Activated CD4-positive, alpha-beta memory T cell treated with anti-CD3 and anti-CD28 coated beads for 36 hours (primary cell): Measurements from ENCODE around the gene DBF4B. TPM values are rescaled to one million over a fixed set of nuclear protein-coding genes. Genes with fewer than 3 reads are reported as not detected.

Experiments
- CTCF ChIA-PET: fragments of 350-600 bp; sonication (Branson Sonifier 250); formaldehyde crosslinking; loops from one replicate; lab custom pipeline; 2021; ENCODE audit warnings: antibody characterized with exemption, inconsistent platforms; lab: Charles Lee
- POLR2A ChIA-PET: fragments of 350-600 bp; sonication (Branson Sonifier 250); formaldehyde crosslinking; loops from one replicate; lab custom pipeline; 2021; ENCODE audit warnings: antibody characterized with exemption; lab: Charles Lee
- DNase-seq: peaks from one replicate; pipeline ENCODE4 v3.0.0-alpha.2; 2020
- H3K27ac Mint-ChIP-seq: one replicate; pipeline ENCODE4 v1.8.0; 2021; ENCODE audit warnings: mixed read lengths
- H3K27me3 Mint-ChIP-seq: one replicate; pipeline ENCODE4 v1.8.0; 2021; ENCODE audit warnings: mixed read lengths
- H3K36me3 Mint-ChIP-seq: one replicate; pipeline ENCODE4 v1.8.0; 2021; ENCODE audit warnings: mixed read lengths
- H3K4me1 Mint-ChIP-seq: one replicate; pipeline ENCODE4 v1.8.0; 2021; ENCODE audit warnings: low read depth, mixed read lengths
- H3K4me3 Mint-ChIP-seq: one replicate; pipeline ENCODE4 v1.8.0; 2021; ENCODE audit warnings: mild to moderate bottlenecking, mixed read lengths
- H3K9me3 Mint-ChIP-seq: one replicate; pipeline ENCODE4 v1.8.0; 2021; ENCODE audit warnings: mixed read lengths
- intact Hi-C: fragments of 100-400 bp; cut with micrococcal nuclease; formaldehyde crosslinking; loops from one replicate; pipeline ENCODE4 v1.15.1; 2023
- total RNA-seq, 2 experiments: library from RNA; stranded (reverse); gene quantifications; one replicate each; pipeline ENCODE4 v1.2.3, GENCODE V29; 2021

Gene DBF4B
- total RNA-seq, 2 experiments from 2014 or later, result 25.9 to 27.9 TPM

GRCh38 chr17:44796731-44797130 is 88.3 kb downstream of the DBF4B start:
- Mint-ChIP-seq H3K27ac (no peak overlapping the region), H3K9me3 (no peaks in the 10 kb centered on the region), H3K27me3 (peaks cover 4% of the 10 kb centered on the region), H3K4me1 (peaks cover 4% of the 10 kb centered on the region), H3K4me3 (no peak overlapping the region), H3K36me3 (no peaks in the 10 kb centered on the region)
- POLR2A ChIA-PET, result no interaction called here
- DNase-seq, result no peak
- intact Hi-C loops, result no loop called here
- CTCF ChIA-PET, result no interaction called here

- Mint-ChIP-seq H3K4me1 (peaks cover 4% of the 10 kb centered on the region), H3K9me3 (no peaks in the 10 kb centered on the region), H3K27me3 (peaks cover 4% of the 10 kb centered on the region), H3K4me3 (no peak overlapping the region), H3K27ac (no peak overlapping the region), H3K36me3 (no peaks in the 10 kb centered on the region)
- ChIA-PET CTCF (interaction anchor here (0.9 to 1.0 kb wide), 2 partner anchors 18 to 24 kb away, joined by 3 to 4 read pairs; no protein-coding TSS in a partner anchor), POLR2A (interaction anchor here (0.5 kb wide), 2 partner anchors 35 to 419 kb away, joined by 4 to 5 read pairs; no protein-coding TSS in a partner anchor)
- no peak for DNase-seq
- intact Hi-C loops, result no loop called here
These were observed 89.3 kb downstream of the DBF4B start for GRCh38 chr17:44797802-44798201.

DNA sequence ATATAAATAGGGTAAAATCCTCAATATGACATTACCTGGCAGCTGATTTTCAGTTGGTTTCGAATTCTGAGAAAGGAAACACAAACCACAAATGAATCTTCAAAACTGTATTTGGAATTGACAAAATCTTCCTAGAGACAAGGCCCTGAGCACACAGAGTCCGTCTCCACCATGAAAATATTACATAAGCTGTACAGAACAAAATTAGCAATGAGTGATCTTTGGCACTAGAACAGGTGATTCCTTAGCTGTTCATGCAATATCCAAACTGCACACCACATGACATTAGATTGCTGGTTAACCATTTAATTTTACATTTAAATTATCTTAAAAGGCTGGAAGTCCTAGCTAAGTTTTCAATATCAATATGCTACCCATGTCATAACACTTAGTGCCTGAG is 89.9 kb downstream of the DBF4B start:
- CTCF ChIA-PET, result interaction anchor here (1.0 kb wide), 1 partner anchor 19 kb away, joined by 4 read pairs; no protein-coding TSS in a partner anchor
- peaks cover 6% of the 10 kb centered on the region for H3K27me3 Mint-ChIP-seq
- H3K27ac Mint-ChIP-seq, result no peak overlapping the region
- POLR2A ChIA-PET, result interaction anchor here (0.5 kb wide), 2 partner anchors 35 to 420 kb away, joined by 4 to 5 read pairs; no protein-coding TSS in a partner anchor
- H3K4me3 Mint-ChIP-seq, result no peak overlapping the region
- no peaks in the 10 kb centered on the region for H3K9me3 Mint-ChIP-seq
- intact Hi-C loops, result no loop called here
- no peaks in the 10 kb centered on the region for H3K36me3 Mint-ChIP-seq
- peaks cover 4% of the 10 kb centered on the region for H3K4me1 Mint-ChIP-seq
- DNase-seq, result no peak

Other genes starting within 250 kb of the DBF4B start
- gene GPATCH8, start 205.3 kb upstream of the DBF4B start, total RNA-seq, result 10 to 100 TPM; 38.5 to 40.8 TPM
- gene FZD2, start 151.2 kb upstream of the DBF4B start, total RNA-seq, result not detected
- gene MEIOC, start 52.2 kb upstream of the DBF4B start, total RNA-seq, result under 1 TPM; 0.33 to 0.46 TPM
- 10 to 100 TPM; 26.4 to 27.7 TPM for gene CCDC43, start 18.9 kb upstream of the DBF4B start, total RNA-seq
- under 1 TPM; 0.12 to 0.33 TPM for gene ADAM11, start 50.3 kb downstream of the DBF4B start, total RNA-seq
- gene GJC1, start 121.6 kb downstream of the DBF4B start, total RNA-seq, result 1 to 10 TPM; 1.9 to 2.7 TPM
- gene HIGD1B, start 139.2 kb downstream of the DBF4B start, total RNA-seq, result not detected
- gene EFTUD2, start 190.8 kb downstream of the DBF4B start, total RNA-seq, result 100 to 1,000 TPM; 162 to 171 TPM
- not detected for gene GFAP, start 206.8 kb downstream of the DBF4B start, total RNA-seq
- 10 to 100 TPM; 36.2 to 42.9 TPM for gene KIF18B, start 239.1 kb downstream of the DBF4B start, total RNA-seq